ENCODE results near the gene GATAD2A. TPM values are rescaled to one million over a fixed set of nuclear protein-coding genes. Genes with fewer than 3 reads are reported as not detected.
A peak's percentile ranks its signal among the peaks of the same experiment; 100 is the strongest.

The GATAD2A gene
- total RNA-seq, 1 donor from 2014 or later: 29.7 TPM

- DNase-seq (no peak), ATAC-seq (no peak)
- intact Hi-C loops (cut with micrococcal nuclease): no loop called here
Measured at GRCh38 chr19:19535311-19536191, 130.1 kb downstream of the GATAD2A start.

GRCh38 chr19:19537075-19538048 is 131.9 kb downstream of the GATAD2A start:
- intact Hi-C loops (cut with micrococcal nuclease): no loop called here
- DNase-seq: no peak
- ATAC-seq: no peak

GRCh38 chr19:19538061-19538784 is 132.7 kb downstream of the GATAD2A start, which contains the start of gene CILP2:
CILP2 (plus strand) TSS chr19:19538265; CDS start chr19:19538350, 85 bp downstream.
- ATAC-seq: peak; percentile 44
- peak; percentile 73 for DNase-seq
- intact Hi-C loops (cut with micrococcal nuclease): no loop called here

- intact Hi-C loops (cut with micrococcal nuclease): no loop called here
- ATAC-seq: no peak
- DNase-seq: no peak
Measured at GRCh38 chr19:19538785-19539166, 133.3 kb downstream of the GATAD2A start.

- intact Hi-C loops (cut with micrococcal nuclease): no loop called here
- ATAC-seq: no peak
- no peak for DNase-seq
Measured at GRCh38 chr19:19539698-19540063, 134.2 kb downstream of the GATAD2A start.

GRCh38 chr19:19540064-19540714 is 134.7 kb downstream of the GATAD2A start:
- peak; percentile 78 for DNase-seq
- intact Hi-C loops (cut with micrococcal nuclease): no loop called here
- ATAC-seq: peak; percentile 42

- intact Hi-C loops (cut with micrococcal nuclease): no loop called here
- peak; percentile 57 for DNase-seq
- ATAC-seq: peak; percentile 14
Measured at GRCh38 chr19:19540715-19541515, 135.4 kb downstream of the GATAD2A start.

GRCh38 chr19:19541616-19542015 is 136.1 kb downstream of the GATAD2A start:
- DNase-seq (no peak), ATAC-seq (no peak)
- intact Hi-C loops (cut with micrococcal nuclease): no loop called here

- intact Hi-C loops (cut with micrococcal nuclease): no loop called here
- ATAC-seq (no peak), DNase-seq (no peak)
Measured at GRCh38 chr19:19542507-19542906, 137.0 kb downstream of the GATAD2A start.

- ATAC-seq (no peak), DNase-seq (no peak)
- intact Hi-C loops (cut with micrococcal nuclease): no loop called here
Measured at GRCh38 chr19:19543101-19543500, 137.6 kb downstream of the GATAD2A start.

- ATAC-seq (no peak), DNase-seq (no peak)
- intact Hi-C loops (cut with micrococcal nuclease): no loop called here
Measured at GRCh38 chr19:19543640-19544039, 138.2 kb downstream of the GATAD2A start.

GRCh38 chr19:19544257-19544953 is 138.9 kb downstream of the GATAD2A start:
- DNase-seq: no peak
- intact Hi-C loops (cut with micrococcal nuclease): no loop called here
- ATAC-seq: no peak

- no peak for DNase-seq
- intact Hi-C loops (cut with micrococcal nuclease): no loop called here
- ATAC-seq: no peak
Measured at GRCh38 chr19:19544954-19545591, 139.6 kb downstream of the GATAD2A start.

GRCh38 chr19:19545707-19546106 is 140.2 kb downstream of the GATAD2A start:
- DNase-seq (no peak), ATAC-seq (no peak)
- intact Hi-C loops (cut with micrococcal nuclease): no loop called here

GRCh38 chr19:19546751-19547162 is 141.3 kb downstream of the GATAD2A start:
- DNase-seq (peak; percentile 79), ATAC-seq (peak; percentile 88)
- intact Hi-C loops (cut with micrococcal nuclease): no loop called here

- intact Hi-C loops (cut with micrococcal nuclease): no loop called here
- DNase-seq: peak; percentile 69
- ATAC-seq: peak; percentile 72
Measured at GRCh38 chr19:19547674-19548336, 142.3 kb downstream of the GATAD2A start.
